GM19043 (cell line): ENCODE results near the gene DCAF12.
"Not testable (repeated sequence)": the region's sequence is repeated elsewhere in the genome, so short reads cannot be mapped to it uniquely, and the experiment has no call there.

ENCODE experiments used
- ATAC-seq: cut with Tn5 transposase; IDR thresholded peaks from one replicate; pipeline ENCODE4 v1.9.1; 2021; ENCODE audit warnings: low read depth; ENCODE audit not compliant: unreplicated experiment

DCAF12 gene

DNA sequence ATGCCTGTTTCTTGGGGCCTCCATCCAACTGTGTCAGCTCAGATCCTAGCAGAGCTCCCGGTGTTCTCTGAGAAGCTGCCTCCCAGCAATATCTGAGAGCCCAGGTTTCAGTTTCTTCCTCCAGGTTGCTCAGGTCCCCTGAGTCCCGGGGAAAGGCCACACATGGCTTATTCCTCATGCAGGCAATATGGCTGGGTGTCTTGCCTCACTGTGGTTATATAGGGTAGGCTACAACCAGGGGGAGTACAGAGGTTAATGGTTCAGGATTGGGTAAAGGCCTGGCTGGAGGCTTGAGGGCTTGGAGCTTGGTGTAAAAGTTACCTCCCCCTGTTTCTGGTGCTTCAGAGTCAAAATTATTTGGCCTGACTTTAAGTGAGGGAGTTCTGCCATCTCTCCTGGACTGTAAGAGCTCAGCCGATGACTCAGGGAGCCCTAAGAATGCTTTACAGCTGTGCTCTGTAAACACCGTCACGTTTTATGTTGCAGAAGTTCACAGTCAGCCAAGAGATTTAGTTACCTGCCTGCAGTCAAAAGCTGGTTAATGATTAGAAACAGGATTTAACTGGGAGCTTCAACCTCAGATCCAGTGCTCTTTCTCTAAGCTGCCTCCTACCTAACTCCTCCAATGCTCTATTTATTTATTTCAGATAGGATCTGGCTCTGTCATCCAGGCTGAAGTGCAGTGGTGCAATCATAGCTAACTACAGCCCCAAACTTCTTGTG is 53.5 kb downstream of the DCAF12 start:
- ATAC-seq: no peak

DNA sequence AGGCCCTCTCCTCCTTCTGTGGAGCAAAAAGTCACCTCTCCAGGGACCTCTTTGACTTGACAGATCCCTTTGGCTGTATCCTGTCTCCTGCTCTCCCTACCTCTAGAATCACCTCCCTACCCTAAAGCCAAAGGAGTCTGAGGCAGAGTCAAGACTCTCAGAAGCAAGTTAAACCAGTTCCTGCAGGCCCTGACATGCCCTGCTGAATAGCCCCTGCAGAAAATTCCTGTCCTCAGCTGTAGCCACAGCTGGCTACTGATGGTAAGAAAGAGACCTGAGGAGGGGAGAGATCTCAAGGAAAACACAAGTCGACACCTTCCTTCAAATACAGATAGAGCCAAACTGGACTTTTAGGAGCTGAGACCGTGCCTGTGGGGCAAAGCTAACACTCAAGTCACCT is 54.1 kb downstream of the DCAF12 start:
- ATAC-seq: no peak

DNA sequence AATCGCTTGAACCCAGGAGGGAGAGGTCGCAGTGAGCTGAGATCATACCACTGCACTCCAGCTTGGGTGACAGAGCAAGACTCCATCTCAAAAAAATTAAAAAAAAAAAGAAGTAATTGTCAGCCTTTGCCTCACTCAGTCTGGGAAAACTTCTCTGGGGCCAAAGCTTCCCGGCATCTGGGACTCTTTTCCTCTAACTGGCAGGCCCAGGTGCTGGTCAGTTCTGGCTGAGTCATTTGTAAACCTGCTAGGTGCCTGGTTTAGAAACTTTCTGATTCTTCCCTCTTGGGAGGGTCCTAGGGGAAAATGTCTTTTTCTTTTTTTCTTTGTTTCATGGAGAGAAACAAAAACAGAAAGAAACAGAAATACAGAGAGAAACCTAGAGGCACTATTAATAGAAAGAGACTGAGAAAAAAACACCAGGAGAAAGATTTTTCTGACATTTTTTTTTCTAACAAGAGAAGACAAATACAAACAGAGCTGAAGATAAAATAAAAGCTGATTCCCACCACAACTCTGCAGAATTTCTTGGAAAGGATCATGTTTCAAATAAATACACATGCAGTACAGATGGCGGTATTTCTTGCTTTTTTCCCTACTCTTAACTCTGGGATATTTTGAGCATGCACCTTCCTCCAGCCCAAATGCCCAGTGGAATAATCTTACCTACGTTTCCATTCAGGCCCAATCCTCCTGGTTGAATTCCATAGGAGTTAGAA is 55.7 kb downstream of the DCAF12 start:
- no peak for ATAC-seq

DNA sequence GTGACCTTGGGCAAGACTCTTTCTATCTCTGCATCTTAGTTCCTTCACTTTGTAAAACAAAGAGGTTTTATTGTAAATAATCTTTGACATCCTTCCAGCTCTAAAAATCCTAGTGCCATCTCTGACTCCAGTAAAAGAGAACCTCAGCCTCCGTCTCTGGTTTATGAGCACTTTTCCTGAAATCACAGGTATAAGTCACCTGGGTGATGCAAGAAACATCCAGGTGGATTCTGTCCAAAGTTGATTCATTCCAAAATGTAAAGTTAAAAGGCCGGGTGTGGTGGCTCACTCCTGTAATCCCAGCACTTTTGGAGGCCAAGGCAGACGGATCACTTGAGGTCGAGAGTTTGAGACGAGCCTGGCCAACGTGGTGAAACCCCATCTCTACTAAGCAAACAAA is 56.7 kb downstream of the DCAF12 start:
- no peak for ATAC-seq

DNA sequence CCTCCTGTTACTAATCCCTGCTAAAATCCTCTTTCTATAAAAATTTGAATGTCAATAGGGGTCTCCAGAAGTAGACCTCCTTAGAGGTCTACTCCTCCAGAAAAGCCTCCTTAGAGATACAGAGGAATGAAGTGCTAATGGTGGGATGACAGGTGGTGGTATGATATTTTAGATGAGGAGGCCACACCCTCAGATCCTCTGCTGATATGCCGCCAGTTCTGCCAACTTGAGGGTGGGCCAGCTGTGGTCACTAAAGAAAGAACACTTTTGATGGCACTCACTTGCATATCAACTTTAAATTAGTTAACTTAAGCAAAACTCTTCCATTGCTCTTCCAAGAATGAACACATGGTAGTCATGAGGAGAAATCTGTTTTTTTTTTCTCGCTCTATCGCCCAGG is 61.0 kb downstream of the DCAF12 start:
- no peak for ATAC-seq

DNA sequence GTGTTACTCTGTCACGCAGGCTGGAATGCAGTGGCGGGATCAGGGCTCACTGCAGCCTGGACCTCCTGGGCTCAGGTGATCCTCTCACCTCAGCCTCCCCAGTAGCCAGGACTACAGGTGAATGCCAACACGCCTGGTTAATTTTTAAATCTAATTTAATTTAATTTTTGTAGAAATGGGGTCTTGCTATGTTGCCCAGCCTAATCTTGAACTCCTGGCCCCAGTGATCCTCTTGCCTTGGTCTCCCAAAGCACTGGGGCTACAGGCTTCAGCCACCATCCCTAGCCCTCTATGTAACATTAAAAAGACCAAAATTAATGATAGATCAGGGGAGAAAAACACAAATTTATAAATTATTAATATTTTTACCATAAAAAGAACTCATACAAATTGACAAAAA is 66.5 kb downstream of the DCAF12 start:
- ATAC-seq: no peak

DNA sequence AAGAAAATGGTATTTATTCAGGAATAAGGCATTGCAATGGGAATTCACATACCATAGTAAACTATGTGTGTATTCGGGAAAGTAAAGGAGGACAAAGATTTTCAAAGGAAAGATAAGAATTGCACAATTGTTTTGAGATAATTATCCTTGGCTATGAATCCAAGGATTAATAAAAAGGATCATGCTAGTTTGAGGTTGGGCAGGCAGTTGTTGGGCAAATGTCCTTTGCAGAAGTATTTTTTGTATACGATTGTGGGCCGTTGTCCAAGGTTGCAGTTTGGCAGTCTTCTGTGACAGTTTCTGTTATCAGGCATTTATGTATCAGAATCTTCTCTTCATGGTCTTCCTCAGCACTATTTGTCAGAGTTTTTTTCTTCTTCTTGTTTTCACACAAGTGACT is 67.2 kb downstream of the DCAF12 start:
- ATAC-seq: no peak

DNA sequence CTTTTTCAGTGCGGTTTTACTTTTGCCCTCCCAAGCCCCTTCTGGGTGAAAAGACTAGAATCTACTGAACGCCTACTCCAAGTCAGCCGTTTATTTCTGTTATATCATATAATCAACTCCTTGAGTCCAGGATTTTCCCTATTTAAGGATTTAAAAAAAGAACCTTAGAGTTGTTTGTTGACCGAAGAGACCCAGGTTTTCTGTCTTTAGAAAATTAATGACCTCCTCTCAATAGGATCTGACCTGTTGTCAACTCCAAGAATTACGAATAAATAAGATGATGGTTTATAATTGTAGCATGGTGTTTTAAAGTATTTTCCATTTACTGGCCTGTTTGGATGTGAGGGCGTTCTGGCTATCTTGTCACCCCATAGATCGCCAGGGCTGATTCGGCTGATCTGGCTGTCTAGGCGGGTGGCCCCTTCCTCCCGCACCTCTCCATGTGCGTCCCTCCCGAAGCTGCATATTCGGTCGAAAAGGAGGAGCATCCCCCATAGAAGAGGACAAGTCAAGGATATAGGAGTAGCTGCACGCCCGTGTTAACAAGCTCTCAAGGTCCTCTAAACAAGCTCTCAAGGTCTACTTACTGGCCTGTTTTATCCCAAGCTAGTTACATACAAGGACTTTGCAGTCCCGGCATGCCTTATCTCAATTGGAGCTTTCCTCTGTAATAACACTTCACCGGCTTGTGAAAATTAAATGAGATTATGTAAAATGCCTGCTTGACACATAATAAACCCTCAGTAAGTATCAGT is 76.7 kb downstream of the DCAF12 start:
- no peak for ATAC-seq

DNA sequence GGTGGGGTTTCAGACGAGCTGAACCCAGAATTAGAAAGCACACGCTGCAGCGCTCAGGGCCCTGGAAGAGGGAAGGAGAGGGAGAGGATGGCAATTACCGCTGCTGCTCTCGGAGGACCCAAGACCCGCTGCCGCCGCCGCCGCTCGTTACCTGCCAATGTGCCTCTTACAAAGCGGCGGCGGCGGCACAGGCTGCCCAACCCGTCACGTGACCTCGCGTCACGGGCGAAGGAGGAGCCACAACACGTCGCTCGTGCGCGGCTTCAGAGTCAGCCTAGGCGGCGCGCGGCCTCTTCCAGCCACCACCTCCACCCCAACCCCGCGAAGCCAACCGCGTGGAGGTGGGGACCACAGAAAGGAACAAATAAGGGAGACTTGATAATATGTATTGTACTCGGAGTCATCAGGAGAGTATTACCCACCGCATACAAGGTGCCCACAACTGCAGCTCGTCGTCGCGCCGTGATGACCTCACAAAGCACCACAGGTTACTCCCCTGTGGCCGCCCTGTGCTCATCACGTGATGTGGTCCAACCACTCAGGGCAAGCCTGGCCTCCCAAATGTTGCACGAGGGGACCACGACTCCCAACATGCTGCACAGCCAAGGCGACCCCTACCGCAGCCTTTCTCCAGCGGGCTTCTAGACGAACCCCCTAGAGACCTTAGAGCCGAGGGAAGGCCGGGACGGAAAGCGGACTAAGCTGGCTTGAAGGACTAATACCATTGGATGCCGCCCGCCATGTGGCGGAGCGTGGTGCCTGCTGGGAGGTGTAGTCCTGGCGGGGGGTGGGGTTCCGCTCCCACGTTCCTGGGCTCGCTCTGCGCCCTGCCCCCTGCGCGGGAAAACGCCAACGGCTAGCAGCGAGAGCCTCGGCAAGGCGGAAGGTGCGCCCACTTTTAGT is 77.5 kb downstream of the DCAF12 start, which contains the start of gene UBAP2:
UBAP2 (minus strand) TSS at position 161 of the 903 bp plus-strand sequence. CDS start 31,739 bp downstream, outside the sequence.
- peak; percentile 62 for ATAC-seq

DNA sequence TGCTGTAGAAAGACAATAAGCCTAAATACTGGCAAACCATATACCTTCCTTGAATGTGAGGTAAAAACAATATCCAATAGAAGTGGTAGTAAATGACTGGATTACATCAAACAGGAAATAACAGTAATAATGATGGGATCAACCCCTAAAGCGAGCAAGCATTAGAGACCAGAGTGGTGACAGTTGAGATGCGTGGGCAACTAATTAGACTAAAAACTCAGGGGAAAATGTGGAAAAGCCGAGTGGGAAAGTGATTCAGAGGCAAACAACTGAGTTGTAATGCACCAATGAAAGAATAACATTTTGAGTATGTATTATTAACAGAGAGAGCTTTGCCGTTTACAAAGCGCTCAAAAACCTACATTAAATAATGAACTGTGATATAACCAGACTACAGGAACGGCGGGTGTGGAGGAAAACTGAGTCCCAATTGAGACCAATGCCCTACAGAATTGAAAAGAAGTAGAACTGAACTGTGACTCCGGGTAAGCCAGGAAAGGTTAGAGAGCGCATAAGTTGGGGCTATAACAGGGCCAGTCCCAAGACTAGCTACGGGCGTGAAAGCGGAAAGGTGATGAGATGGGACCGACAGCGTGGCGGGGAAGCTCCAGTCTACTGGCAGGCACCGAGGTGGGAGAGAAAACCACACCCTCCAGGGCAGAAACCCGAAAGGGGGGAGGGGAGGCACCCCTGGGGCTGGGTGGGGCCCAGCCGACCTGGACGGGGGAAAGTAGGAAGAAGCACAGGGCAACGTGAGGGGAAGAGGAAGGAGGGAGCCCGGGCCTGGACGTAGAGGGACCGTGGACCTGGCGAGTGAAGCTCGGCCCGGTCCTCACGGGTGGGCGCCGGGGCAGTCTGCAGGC is 78.4 kb downstream of the DCAF12 start:
- peak; percentile 28 for ATAC-seq

DNA sequence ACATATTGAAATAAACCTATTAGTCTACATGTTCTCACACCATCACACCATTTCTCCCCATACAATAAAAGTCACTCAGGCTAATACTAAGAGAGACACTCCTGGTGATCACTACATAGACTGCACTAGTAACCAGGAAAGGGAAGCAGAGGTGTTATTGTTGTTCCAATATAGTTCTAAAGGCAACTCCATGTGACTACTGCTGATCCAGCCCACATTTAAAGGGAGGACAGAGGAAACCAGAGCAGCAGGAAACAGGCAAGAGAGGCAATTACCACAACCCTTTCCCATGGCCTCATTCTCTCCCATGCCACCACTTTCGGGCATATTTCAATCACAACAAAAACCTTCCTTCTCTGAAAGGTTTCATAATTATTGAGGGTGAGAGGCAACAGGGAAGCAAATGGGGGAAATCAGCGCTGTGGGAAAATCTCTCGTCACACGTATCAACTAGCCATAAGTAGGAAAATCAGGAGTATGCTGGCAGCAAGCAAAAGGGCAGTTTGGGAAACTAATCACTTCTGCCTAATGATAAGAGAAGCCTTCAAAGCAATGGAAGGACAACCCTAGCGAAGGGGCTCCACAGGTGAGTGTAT is 79.6 kb downstream of the DCAF12 start:
- no peak for ATAC-seq

DNA sequence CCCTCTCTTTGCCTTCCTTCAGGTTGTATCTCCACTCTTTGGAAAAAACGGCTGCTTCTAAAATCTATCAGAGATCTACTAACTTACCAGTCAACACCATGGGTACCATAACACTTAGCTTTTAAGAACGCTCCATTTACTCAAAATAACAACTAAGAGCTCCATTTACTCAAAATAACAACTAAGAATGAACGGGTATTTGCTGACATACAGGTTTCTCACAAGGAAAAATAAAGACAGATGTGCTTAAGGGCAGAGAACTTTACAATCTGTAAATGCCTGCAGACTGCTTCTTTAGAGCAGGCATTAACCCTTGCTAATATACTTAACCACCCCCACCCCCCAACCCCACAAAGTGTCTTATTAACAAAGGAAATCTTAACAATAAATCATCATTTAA is 80.6 kb downstream of the DCAF12 start:
- ATAC-seq: no peak

DNA sequence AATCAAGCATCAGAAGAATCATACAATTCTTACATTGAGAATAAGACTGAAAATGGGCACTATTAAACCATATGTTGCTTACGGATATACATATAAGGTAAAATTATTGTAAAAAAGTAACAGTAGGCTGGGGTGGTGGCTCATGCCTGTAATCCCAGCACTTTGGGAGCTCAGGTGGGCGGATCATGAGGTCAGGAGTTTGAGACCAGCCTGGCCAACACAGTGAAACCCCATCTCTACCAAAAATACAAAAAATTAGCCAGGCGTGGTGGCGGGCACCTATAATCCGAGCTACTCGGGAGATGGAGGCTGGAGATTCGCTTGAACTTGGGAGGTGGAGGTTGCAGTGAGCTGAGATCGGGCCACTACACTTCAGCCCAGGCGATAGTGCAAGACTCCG is 84.4 kb downstream of the DCAF12 start:
- not testable (repeated sequence) for ATAC-seq

DNA sequence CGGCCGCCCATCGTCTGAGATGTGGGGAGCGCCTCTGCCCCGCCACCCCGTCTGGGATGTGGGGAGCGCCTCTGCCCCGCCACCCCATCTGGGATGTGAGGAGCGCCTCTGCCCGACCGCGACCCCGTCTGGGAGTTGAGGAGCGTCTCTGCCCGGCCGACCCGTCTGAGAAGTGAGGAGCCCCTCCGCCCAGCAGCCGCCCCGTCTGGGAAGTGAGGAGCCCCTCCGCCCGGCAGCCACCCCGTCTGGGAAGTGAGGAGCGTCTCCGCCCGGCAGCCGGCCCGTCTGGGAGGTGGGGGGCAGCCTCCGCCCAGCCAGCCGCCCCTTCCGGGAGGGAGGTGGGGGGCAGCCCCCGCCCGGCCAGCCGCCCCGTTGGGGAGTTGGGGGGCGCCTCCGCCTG is 87.6 kb downstream of the DCAF12 start:
- ATAC-seq: not testable (repeated sequence)

DNA sequence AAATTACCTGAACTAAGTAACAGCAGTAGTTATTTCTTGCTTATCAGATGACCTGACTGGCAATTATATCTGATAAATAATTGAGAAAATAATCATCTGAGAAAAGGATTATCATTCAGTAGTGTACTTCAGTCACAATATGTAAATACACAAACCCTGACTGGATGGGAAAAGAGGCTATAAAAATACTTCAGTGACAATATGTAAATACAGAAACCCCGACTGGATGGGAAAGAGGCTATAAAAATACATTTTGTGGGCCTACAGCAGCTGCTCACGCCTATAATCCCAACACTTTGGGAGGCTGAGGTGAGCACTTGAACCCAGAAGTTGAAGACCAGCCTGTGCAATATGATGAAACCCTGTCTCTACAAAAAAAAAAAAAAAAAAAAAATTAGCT is 88.9 kb downstream of the DCAF12 start:
- no peak for ATAC-seq

DNA sequence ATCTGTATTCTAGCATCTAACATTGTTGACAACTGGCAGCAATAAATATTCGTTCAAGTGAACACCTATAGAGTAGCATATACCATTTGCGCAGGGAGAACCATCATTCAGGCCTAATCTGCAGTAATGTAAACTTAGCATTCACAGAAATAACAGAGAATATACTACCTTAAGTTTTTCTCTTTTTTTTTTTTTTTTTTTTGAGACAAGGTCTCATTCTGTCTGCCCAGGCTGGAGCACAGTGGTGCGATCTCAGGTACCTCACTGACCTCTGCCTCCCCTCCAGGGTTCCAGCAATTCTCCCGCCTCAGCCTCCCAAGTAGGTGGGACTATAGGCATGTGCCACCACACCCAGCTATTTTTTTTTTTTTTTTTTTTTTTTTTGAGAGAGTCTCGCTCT is 89.9 kb downstream of the DCAF12 start:
- no peak for ATAC-seq
